ENCODE measurements around the gene EXOC3L1. TPM values are rescaled to one million over a fixed set of nuclear protein-coding genes. Genes with fewer than 3 reads are reported as not detected.

EXOC3L1 gene
- total and polyA plus RNA-seq, 2 of the 13 experiments (the other 11 are each of a cell fraction or from before 2014, with no cell fraction given) = 0.12 TPM; not detected in 1

- no peak for TF ChIP-seq RNF219 (CRISPR knock-in tag; IDR thresholded peaks at IDR 0.05)
- TF ChIP-seq HBP1 (CRISPR knock-in tag; IDR thresholded peaks at IDR 0.05; ENCODE audit: low read depth) = no peak
- TF ChIP-seq ZNF512 (CRISPR knock-in tag; IDR thresholded peaks at IDR 0.05) = no peak
- TF ChIP-seq USF2 (IDR thresholded peaks at IDR 0.05; ENCODE audit: low read depth, low read length) = no peak
- TF ChIP-seq USF2 (CRISPR knock-in tag; IDR thresholded peaks at IDR 0.05; ENCODE audit: borderline replicate concordance) = no peak
- TF ChIP-seq THRA (CRISPR knock-in tag; IDR thresholded peaks at IDR 0.05; ENCODE audit: borderline replicate concordance) = peak; percentile 9; the same call in 1 of the 2 replicates
- TF ChIP-seq ZNF350 (CRISPR knock-in tag; IDR thresholded peaks at IDR 0.05; ENCODE audit: borderline replicate concordance, low read depth) = no peak
- TF ChIP-seq ZNF547 (CRISPR knock-in tag; IDR thresholded peaks at IDR 0.05) = peak; percentile 62
- TF ChIP-seq ELF3 (CRISPR knock-in tag; IDR thresholded peaks at IDR 0.05) = peak; percentile 56; the same call in 1 of the 2 replicates
- TF ChIP-seq JUND (CRISPR knock-in tag; IDR thresholded peaks at IDR 0.05) = peak; percentile 30
- TF ChIP-seq DRAP1 (CRISPR knock-in tag; IDR thresholded peaks at IDR 0.05) = peak; percentile 11; the same call in 1 of the 2 replicates
- 0 out of 2 replicates have a peak, but pooled peaks have one; percentile 17 for TF ChIP-seq ZBTB7B (CRISPR knock-in tag; IDR thresholded peaks at IDR 0.05)
- TF ChIP-seq RBM39 (IDR thresholded peaks at IDR 0.05; ENCODE audit: low read depth, low read length, poor library complexity, severe bottlenecking) = peak; percentile 31
- TF ChIP-seq ZBTB46 (CRISPR knock-in tag; IDR thresholded peaks at IDR 0.05; ENCODE audit: borderline replicate concordance) = no peak
These were observed 19.6 kb downstream of the EXOC3L1 start, which contains the start of gene NOL3 (continued) for GRCh38 chr16:67170168-67170948.

All from HepG2 (cell line).